ENCODE data around the gene NMNAT3. TPM values are rescaled to one million over a fixed set of nuclear protein-coding genes. Genes with fewer than 3 reads are reported as not detected.

Gene NMNAT3
- total RNA-seq, 1 donor from 2014 or later: 9.7 TPM

- intact Hi-C loops (cut with DNase I): no loop called here
- DNase-seq (ENCODE audit: low spot score): no peak
These were observed 962 bp downstream of the NMNAT3 start for GRCh38 chr3:139676632-139677387.

- intact Hi-C loops (cut with DNase I): no loop called here
- DNase-seq (ENCODE audit: low spot score): no peak
These were observed 1.7 kb downstream of the NMNAT3 start for GRCh38 chr3:139676108-139676507.

- intact Hi-C loops (cut with DNase I): no loop called here
- no peak for DNase-seq (ENCODE audit: low spot score)
These were observed 2.4 kb downstream of the NMNAT3 start for GRCh38 chr3:139675327-139675726.

- intact Hi-C loops (cut with DNase I): no loop called here
- no peak for DNase-seq (ENCODE audit: low spot score)
These were observed 3.1 kb downstream of the NMNAT3 start for GRCh38 chr3:139674571-139675260.

GRCh38 chr3:139672884-139673283, 4.9 kb downstream of the NMNAT3 start:
- intact Hi-C loops (cut with DNase I): no loop called here
- DNase-seq (ENCODE audit: low spot score): no peak

GRCh38 chr3:139671863-139672646, 5.7 kb downstream of the NMNAT3 start:
- intact Hi-C loops (cut with DNase I): no loop called here
- no peak for DNase-seq (ENCODE audit: low spot score)

- DNase-seq (ENCODE audit: low spot score): no peak
- intact Hi-C loops (cut with DNase I): no loop called here
These were observed 6.7 kb downstream of the NMNAT3 start for GRCh38 chr3:139671107-139671506.

GRCh38 chr3:139670196-139670595, 7.6 kb downstream of the NMNAT3 start:
- intact Hi-C loops (cut with DNase I): no loop called here
- DNase-seq (ENCODE audit: low spot score): no peak

- DNase-seq (ENCODE audit: low spot score): no peak
- intact Hi-C loops (cut with DNase I): no loop called here
These were observed 9.4 kb downstream of the NMNAT3 start for GRCh38 chr3:139668332-139668731.

GRCh38 chr3:139664958-139665357, 12.8 kb downstream of the NMNAT3 start:
- DNase-seq (ENCODE audit: low spot score): no peak
- intact Hi-C loops (cut with DNase I): no loop called here

- intact Hi-C loops (cut with DNase I): no loop called here
These were observed 17.5 kb downstream of the NMNAT3 start for GRCh38 chr3:139660269-139660668.

GRCh38 chr3:139659511-139659910, 18.3 kb downstream of the NMNAT3 start:
- no peak for DNase-seq (ENCODE audit: low spot score)
- intact Hi-C loops (cut with DNase I): no loop called here

More at GRCh38 chr3:139660269-139660668, 17.5 kb downstream of the NMNAT3 start:
- no peak for DNase-seq (ENCODE audit: low spot score)

GRCh38 chr3:139657936-139658335, 19.8 kb downstream of the NMNAT3 start:
- DNase-seq (ENCODE audit: low spot score): no peak
- intact Hi-C loops (cut with DNase I): no loop called here

GRCh38 chr3:139657434-139657833, 20.3 kb downstream of the NMNAT3 start:
- intact Hi-C loops (cut with DNase I): no loop called here
- no peak for DNase-seq (ENCODE audit: low spot score)

GRCh38 chr3:139655909-139656595, 21.7 kb downstream of the NMNAT3 start:
- DNase-seq (ENCODE audit: low spot score): no peak
- intact Hi-C loops (cut with DNase I): no loop called here

- intact Hi-C loops (cut with DNase I): no loop called here
- no peak for DNase-seq (ENCODE audit: low spot score)
These were observed 23.0 kb downstream of the NMNAT3 start for GRCh38 chr3:139654637-139655365.

GRCh38 chr3:139653582-139653981, 24.2 kb downstream of the NMNAT3 start:
- no peak for DNase-seq (ENCODE audit: low spot score)
- intact Hi-C loops (cut with DNase I): no loop called here

GRCh38 chr3:139652561-139652960, 25.2 kb downstream of the NMNAT3 start:
- DNase-seq (ENCODE audit: low spot score): no peak
- intact Hi-C loops (cut with DNase I): no loop called here

- no peak for DNase-seq (ENCODE audit: low spot score)
- intact Hi-C loops (cut with DNase I): no loop called here
These were observed 29.8 kb downstream of the NMNAT3 start for GRCh38 chr3:139647866-139648435.

Measured in cardiac septum (tissue), 1 donor.